BLaER1 (cell line): ENCODE results near the gene SMIM14.
A peak's percentile ranks its signal among the peaks of the same experiment; 100 is the strongest.
"Not testable (repeated sequence)": the region's sequence is repeated elsewhere in the genome, so short reads cannot be mapped to it uniquely, and the experiment has no call there.

Experiments
- H3K27ac ChIP-seq: shearing (Covaris generic); formaldehyde crosslinking; 2 replicates; pipeline ENCODE4 v1.8.1; 2022
- H3K27me3 ChIP-seq: shearing (Covaris generic); formaldehyde crosslinking; 2 replicates; pipeline ENCODE4 v1.8.1; 2022
- H3K36me3 ChIP-seq: shearing (Covaris generic); formaldehyde crosslinking; 2 replicates; pipeline ENCODE4 v1.8.1; 2022
- H3K4me1 ChIP-seq: shearing (Covaris generic); formaldehyde crosslinking; 2 replicates; pipeline ENCODE4 v1.8.1; 2022
- H3K4me2 ChIP-seq: shearing (Covaris generic); formaldehyde crosslinking; 2 replicates; pipeline ENCODE4 v1.8.1; 2022
- H3K4me3 ChIP-seq: shearing (Covaris generic); formaldehyde crosslinking; 2 replicates; pipeline ENCODE4 v1.8.1; 2022
- H3K9ac ChIP-seq: shearing (Covaris generic); formaldehyde crosslinking; 2 replicates; pipeline ENCODE4 v1.8.1; 2022
- H3K9me3 ChIP-seq: shearing (Covaris generic); formaldehyde crosslinking; 2 replicates; pipeline ENCODE4 v1.8.1; 2022
- H4K20me1 ChIP-seq: shearing (Covaris generic); formaldehyde crosslinking; 2 replicates; pipeline ENCODE4 v1.8.1; 2022
- Cebpa-rat ChIP-seq: shearing (Covaris generic); IDR thresholded peaks from 2 replicates; pipeline ENCODE4 v1.8.1; 2022

The SMIM14 gene

DNA sequence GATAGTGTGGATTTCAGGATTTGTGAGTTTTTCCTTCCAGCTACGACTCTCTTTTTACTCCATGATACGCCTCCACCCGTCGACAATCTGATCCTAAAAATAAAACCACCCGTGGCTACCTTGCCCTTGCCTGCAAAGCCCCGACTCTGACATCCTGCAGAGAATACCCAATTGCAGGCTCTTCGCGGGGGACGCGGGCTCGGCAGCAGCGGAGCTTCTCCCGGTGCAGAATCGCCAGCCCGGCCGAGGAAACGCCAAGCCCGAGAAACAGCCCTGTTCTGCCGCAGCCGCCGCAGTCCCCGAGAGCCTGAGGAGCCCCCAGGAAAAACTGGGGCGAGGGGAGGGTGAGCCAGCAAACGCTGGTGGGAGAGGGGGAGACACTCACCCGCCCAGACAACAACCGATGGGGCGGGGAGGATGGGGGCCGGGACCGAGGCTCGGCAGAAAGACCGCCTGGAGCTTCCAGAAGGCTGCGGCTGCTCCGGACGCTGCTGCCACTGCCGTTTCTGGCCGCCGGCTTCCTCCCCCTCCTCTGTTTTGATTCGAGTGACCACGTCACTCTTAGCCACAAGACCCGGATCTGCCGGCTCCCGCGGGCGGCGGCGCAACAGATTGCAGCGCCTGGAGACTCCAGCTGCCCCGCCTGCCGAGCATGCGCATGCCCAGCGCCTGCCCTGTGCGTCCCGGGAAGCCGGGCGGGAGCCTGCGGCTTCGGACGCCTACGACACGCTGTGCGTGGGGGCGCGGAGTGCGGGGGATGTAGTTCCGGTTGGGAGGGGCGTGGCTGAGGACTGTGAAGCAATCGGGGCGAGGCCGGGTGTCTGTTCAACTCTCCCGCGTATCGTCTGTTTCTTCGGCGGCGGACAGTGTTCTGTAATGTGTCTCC lies at the start of gene SMIM14:
Gene SMIM14 (minus strand): TSS at position 512 of the 886 bp plus-strand sequence. CDS start 33,720 bp downstream, outside the sequence.
- Histone ChIP-seq H3K4me2 (peak within 1 kb of the TSS; percentile 89), H3K27ac (peak within 1 kb of the TSS; percentile 84), H3K9me3 (no peaks in the 10 kb centered on the region), H3K27me3 (no peaks in the 10 kb centered on the region), H3K9ac (peak within 1 kb of the TSS; percentile 86), H4K20me1 (no peaks in the 10 kb centered on the region), H3K36me3 (no peaks in the 10 kb centered on the region), H3K4me3 (peak within 1 kb of the TSS; percentile 85), H3K4me1 (peaks cover 38% of the 10 kb centered on the region)
- peak; percentile 98 for TF ChIP-seq Cebpa-rat

- no peak overlapping the region for H3K4me2 ChIP-seq
- no peak overlapping the region for H3K4me3 ChIP-seq
- no peaks in the 10 kb centered on the region for H3K36me3 ChIP-seq
- no peaks in the 10 kb centered on the region for H3K9me3 ChIP-seq
- peaks cover 13% of the 10 kb centered on the region for H3K4me1 ChIP-seq
- H3K27me3 ChIP-seq, result no peaks in the 10 kb centered on the region
- no peaks in the 10 kb centered on the region for H4K20me1 ChIP-seq
- no peak for TF ChIP-seq Cebpa-rat
- no peak overlapping the region for H3K9ac ChIP-seq
- H3K27ac ChIP-seq, result no peak overlapping the region
Measured at GRCh38 chr4:39687014-39687413, 48.3 kb upstream of the SMIM14 start.

GRCh38 chr4:39685990-39686389 lies 47.3 kb upstream of the SMIM14 start:
- no peaks in the 10 kb centered on the region for H3K9me3 ChIP-seq
- TF ChIP-seq Cebpa-rat, result no peak
- H3K4me3 ChIP-seq, result no peak overlapping the region

DNA sequence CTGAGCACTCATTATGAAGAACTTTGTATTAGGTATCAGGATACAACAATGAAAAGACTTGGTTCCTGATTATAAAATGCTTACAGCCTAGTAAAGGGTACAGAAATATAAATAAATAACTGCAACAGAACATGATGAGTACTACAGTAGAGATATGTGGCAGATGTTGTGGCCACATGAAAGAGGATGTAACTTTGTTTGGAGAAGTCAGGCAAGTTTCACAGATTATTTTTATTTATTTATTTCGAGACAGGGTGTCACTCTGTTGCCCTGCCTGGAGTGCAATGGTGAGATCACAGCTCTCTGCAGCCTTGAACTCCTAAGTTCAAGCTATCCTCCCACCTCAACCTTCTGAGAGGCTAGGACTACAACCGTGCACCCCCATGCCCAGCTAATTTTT lies 43.5 kb upstream of the SMIM14 start:
- H3K27ac ChIP-seq, result 0 out of 2 replicates have a peak overlapping the region, but pooled peaks have one; percentile 7
- H3K4me3 ChIP-seq, result no peak overlapping the region
- TF ChIP-seq Cebpa-rat, result no peak
- H3K4me2 ChIP-seq, result peak overlapping the region; percentile 47
- H3K27me3 ChIP-seq, result no peaks in the 10 kb centered on the region
- H4K20me1 ChIP-seq, result no peaks in the 10 kb centered on the region
- H3K4me1 ChIP-seq, result peaks cover 23% of the 10 kb centered on the region
- no peak overlapping the region for H3K9ac ChIP-seq
- H3K9me3 ChIP-seq, result no peaks in the 10 kb centered on the region
- no peaks in the 10 kb centered on the region for H3K36me3 ChIP-seq

More at GRCh38 chr4:39685990-39686389, 47.3 kb upstream of the SMIM14 start:
- Histone ChIP-seq H3K4me1 (peaks cover 23% of the 10 kb centered on the region), H3K36me3 (no peaks in the 10 kb centered on the region), H3K27ac (no peak overlapping the region), H4K20me1 (no peaks in the 10 kb centered on the region), H3K9ac (no peak overlapping the region), H3K4me2 (no peak overlapping the region), H3K27me3 (no peaks in the 10 kb centered on the region)

- not testable (repeated sequence) for H3K27me3 ChIP-seq, H3K4me2 ChIP-seq, H3K4me3 ChIP-seq, H4K20me1 ChIP-seq, H3K9me3 ChIP-seq, H3K27ac ChIP-seq, H3K9ac ChIP-seq, H3K36me3 ChIP-seq
- H3K4me1 ChIP-seq, result peaks cover 23% of the 10 kb centered on the region
Measured at GRCh38 chr4:39681003-39681402, 42.3 kb upstream of the SMIM14 start.

GRCh38 chr4:39675681-39676080 lies 37.0 kb upstream of the SMIM14 start:
- H3K36me3 ChIP-seq, H3K4me2 ChIP-seq, H4K20me1 ChIP-seq, H3K4me1 ChIP-seq, H3K9ac ChIP-seq, H3K4me3 ChIP-seq, H3K27me3 ChIP-seq, H3K9me3 ChIP-seq, H3K27ac ChIP-seq: not testable (repeated sequence)

- H3K27ac ChIP-seq, H3K4me2 ChIP-seq, H3K9ac ChIP-seq, H3K4me1 ChIP-seq, H3K4me3 ChIP-seq, H3K36me3 ChIP-seq, H3K27me3 ChIP-seq, H4K20me1 ChIP-seq, H3K9me3 ChIP-seq: not testable (repeated sequence)
Measured at GRCh38 chr4:39670296-39670695, 31.6 kb upstream of the SMIM14 start.

DNA sequence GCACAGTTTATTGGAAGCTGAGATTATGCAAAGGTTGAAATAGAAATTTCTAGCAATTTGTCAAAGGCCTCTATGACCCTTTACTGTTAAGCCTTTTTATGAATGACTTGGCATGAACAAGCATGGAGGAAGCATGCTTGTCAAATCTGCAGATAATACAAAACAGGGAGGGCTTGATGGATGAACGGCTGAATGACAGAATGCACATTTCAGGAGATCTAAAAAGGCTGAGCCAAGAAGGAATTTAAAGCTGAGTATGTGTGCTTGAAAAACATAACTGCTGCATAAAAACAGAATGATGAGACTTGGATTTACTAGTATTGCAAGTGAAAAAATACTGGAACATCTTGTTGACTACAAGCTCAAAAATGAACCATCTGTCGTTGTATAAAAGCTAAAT lies 30.2 kb upstream of the SMIM14 start:
- no peaks in the 10 kb centered on the region for H3K27me3 ChIP-seq
- no peak overlapping the region for H3K27ac ChIP-seq
- H3K4me3 ChIP-seq, result no peak overlapping the region
- H4K20me1 ChIP-seq, result no peaks in the 10 kb centered on the region
- no peaks in the 10 kb centered on the region for H3K36me3 ChIP-seq
- H3K4me2 ChIP-seq, result no peak overlapping the region
- H3K4me1 ChIP-seq, result no peaks in the 10 kb centered on the region
- H3K9ac ChIP-seq, result no peak overlapping the region
- no peak for TF ChIP-seq Cebpa-rat
- H3K9me3 ChIP-seq, result no peaks in the 10 kb centered on the region

GRCh38 chr4:39667706-39668105 lies 29.0 kb upstream of the SMIM14 start:
- no peak overlapping the region for H3K27ac ChIP-seq
- no peaks in the 10 kb centered on the region for H3K27me3 ChIP-seq
- H4K20me1 ChIP-seq, result no peaks in the 10 kb centered on the region
- H3K4me3 ChIP-seq, result no peak overlapping the region
- H3K9ac ChIP-seq, result no peak overlapping the region
- H3K36me3 ChIP-seq, result no peaks in the 10 kb centered on the region
- H3K4me2 ChIP-seq, result no peak overlapping the region
- TF ChIP-seq Cebpa-rat, result no peak
- no peaks in the 10 kb centered on the region for H3K4me1 ChIP-seq
- no peaks in the 10 kb centered on the region for H3K9me3 ChIP-seq

DNA sequence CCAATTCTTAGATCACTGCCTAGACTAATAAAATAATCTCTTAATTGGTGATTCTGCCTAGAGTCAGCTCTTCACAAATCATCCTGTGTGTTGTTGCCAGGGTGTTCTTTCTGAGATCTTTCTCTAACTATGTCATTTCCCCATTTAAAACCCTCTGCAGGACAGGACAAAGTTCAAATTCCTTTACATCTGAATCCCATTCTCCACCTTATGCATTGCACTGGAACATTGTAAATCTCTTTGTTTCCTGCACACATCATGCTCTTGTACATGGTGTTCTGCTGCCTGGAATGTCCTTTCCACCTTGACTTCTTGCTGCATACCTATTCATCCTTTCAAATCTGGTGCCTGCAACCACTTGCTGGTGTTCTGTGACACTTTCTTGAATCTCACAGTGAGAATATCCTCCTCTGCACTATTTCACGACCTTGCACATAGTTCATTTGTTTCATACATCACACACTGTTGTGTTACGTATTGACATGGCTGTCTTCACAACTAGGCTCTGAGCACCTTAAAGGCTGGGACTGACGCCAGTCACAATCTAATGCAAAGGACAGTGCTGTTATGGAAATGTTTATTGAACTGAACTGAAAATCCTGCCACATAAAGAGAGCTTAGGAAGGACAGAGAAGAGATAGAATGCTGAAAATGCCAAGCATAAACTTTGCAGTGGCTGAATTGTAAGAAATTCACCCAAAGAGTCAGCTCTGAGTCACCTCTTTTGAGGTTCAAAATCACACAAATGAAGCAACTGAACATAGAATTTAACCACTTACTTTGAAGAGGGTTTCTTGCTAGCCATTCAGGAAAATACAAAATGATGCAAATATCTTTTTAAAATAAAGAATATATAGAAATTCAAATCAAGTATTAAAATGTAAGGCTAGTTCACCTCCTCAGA lies 26.4 kb upstream of the SMIM14 start:
- H3K4me3 ChIP-seq, result no peak overlapping the region
- no peaks in the 10 kb centered on the region for H3K9me3 ChIP-seq
- no peaks in the 10 kb centered on the region for H4K20me1 ChIP-seq
- no peak overlapping the region for H3K4me2 ChIP-seq
- H3K27me3 ChIP-seq, result no peaks in the 10 kb centered on the region
- H3K27ac ChIP-seq, result no peak overlapping the region
- no peaks in the 10 kb centered on the region for H3K4me1 ChIP-seq
- no peak for TF ChIP-seq Cebpa-rat
- no peaks in the 10 kb centered on the region for H3K36me3 ChIP-seq
- H3K9ac ChIP-seq, result no peak overlapping the region
